ENCODE measurements around the gene NKX3-2. TPM values are rescaled to one million over a fixed set of nuclear protein-coding genes. Genes with fewer than 3 reads are reported as not detected.

Gene NKX3-2
- total RNA-seq, 1 donor from 2014 or later: not detected

DNA sequence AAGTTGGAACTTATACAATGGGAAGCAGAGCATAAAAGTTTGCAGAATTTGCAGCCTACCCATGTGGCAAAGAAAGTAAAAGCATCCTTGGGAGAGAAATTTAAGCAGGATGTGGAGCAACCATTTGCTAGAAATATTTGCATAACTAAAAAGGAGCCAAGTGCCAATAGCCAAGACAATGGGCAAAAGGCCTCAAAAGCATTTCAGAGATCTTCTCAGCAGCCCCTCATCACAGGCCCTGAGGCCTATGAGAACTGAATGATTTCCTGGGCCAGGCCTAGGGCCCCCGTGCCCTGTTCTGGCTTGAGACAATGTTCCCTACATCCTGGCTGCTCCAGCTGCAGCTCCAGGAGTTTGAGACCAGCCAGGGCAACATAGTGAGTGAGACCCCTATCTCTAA, 34.9 kb downstream of the NKX3-2 start:
- TF ChIP-seq EZH2phosphoT487 (IDR thresholded peaks at IDR 0.05): no peak
- no peak for TF ChIP-seq EZH2 (IDR thresholded peaks at IDR 0.05)
- TF ChIP-seq, protein P1, sequence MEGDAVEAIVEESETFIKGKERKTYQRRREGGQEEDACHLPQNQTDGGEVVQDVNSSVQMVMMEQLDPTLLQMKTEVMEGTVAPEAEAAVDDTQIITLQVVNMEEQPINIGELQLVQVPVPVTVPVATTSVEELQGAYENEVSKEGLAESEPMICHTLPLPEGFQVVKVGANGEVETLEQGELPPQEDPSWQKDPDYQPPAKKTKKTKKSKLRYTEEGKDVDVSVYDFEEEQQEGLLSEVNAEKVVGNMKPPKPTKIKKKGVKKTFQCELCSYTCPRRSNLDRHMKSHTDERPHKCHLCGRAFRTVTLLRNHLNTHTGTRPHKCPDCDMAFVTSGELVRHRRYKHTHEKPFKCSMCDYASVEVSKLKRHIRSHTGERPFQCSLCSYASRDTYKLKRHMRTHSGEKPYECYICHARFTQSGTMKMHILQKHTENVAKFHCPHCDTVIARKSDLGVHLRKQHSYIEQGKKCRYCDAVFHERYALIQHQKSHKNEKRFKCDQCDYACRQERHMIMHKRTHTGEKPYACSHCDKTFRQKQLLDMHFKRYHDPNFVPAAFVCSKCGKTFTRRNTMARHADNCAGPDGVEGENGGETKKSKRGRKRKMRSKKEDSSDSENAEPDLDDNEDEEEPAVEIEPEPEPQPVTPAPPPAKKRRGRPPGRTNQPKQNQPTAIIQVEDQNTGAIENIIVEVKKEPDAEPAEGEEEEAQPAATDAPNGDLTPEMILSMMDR (IDR thresholded peaks at IDR 0.05): no peak
- H3K4me1 Mint-ChIP-seq: no peaks in the 10 kb centered on the region
- H3K9ac ChIP-seq: no peak overlapping the region

DNA sequence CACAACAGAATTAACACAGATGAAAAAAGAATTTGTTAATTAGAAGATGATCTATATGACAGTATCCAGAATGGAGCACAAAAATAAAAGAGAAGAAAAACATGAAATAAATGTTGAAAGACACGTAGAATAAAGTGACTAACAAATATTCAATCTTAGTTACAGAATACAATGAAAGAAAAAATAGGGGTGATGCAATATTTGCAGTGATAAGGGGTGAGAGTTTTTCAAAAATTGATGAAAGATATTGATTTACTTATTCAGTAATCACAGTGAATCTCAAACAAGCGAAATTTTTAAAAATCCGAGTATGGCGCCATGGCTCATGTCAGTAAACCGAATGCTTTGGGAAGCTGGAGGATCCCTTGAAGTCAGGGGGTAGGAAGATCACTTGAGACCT, 39.9 kb downstream of the NKX3-2 start:
- no peak for DNase-seq (ENCODE audit: low spot score)
- Mint-ChIP-seq H3K9me3 (peaks cover 3% of the 10 kb centered on the region), H3K4me3 (no peak overlapping the region), H3K36me3 (no peaks in the 10 kb centered on the region), H3K27me3 (ENCODE audit: insufficient read depth, low read depth) (peaks cover 6% of the 10 kb centered on the region), H3K4me1 (peaks cover 11% of the 10 kb centered on the region), H3K27ac (no peak overlapping the region)
- no peak overlapping the region for H2AFZ ChIP-seq (replicated peaks)
- no peak overlapping the region for H3K9ac ChIP-seq
- no peaks in the 10 kb centered on the region for H3K4me1 ChIP-seq
- H3K36me3 ChIP-seq: no peaks in the 10 kb centered on the region
- no peaks in the 10 kb centered on the region for H3F3A ChIP-seq (ENCODE audit: low read depth)
- TF ChIP-seq EZH2phosphoT487 (IDR thresholded peaks at IDR 0.05) (no peak), EZH2 (IDR thresholded peaks at IDR 0.05) (no peak)
- TF ChIP-seq, protein P1 (IDR thresholded peaks at IDR 0.05): no peak
- no peak overlapping the region for H3K27ac ChIP-seq
- H4K20me1 ChIP-seq (ENCODE audit: low read depth): no peaks in the 10 kb centered on the region
- H3K79me2 ChIP-seq (ENCODE audit: low read depth): no peaks in the 10 kb centered on the region
- no peak overlapping the region for H3K4me2 ChIP-seq
- H3K27me3 ChIP-seq: no peaks in the 10 kb centered on the region
- no peak overlapping the region for H3K4me3 ChIP-seq
- no peaks in the 10 kb centered on the region for H3K9me3 ChIP-seq (ENCODE audit: low read depth)

More for the DNA sequence above, 34.9 kb downstream of the NKX3-2 start:
- no peaks in the 10 kb centered on the region for H3K9me3 Mint-ChIP-seq
- Histone ChIP-seq H3K27me3 (no peaks in the 10 kb centered on the region), H3K4me2 (no peak overlapping the region), H4K20me1 (ENCODE audit: low read depth) (no peaks in the 10 kb centered on the region), H3K79me2 (ENCODE audit: low read depth) (no peaks in the 10 kb centered on the region), H3K4me3 (no peak overlapping the region), H3K36me3 (no peaks in the 10 kb centered on the region), H3K27ac (no peak overlapping the region), H2AFZ (replicated peaks) (no peak overlapping the region), H3K4me1 (no peaks in the 10 kb centered on the region), H3K9me3 (ENCODE audit: low read depth) (no peaks in the 10 kb centered on the region), H3F3A (ENCODE audit: low read depth) (no peaks in the 10 kb centered on the region)
- H3K27me3 Mint-ChIP-seq (ENCODE audit: insufficient read depth, low read depth): peaks cover 3% of the 10 kb centered on the region
- no peak overlapping the region for H3K4me3 Mint-ChIP-seq
- no peak for DNase-seq (ENCODE audit: low spot score)
- H3K36me3 Mint-ChIP-seq: no peaks in the 10 kb centered on the region
- H3K27ac Mint-ChIP-seq: no peak overlapping the region

DNA sequence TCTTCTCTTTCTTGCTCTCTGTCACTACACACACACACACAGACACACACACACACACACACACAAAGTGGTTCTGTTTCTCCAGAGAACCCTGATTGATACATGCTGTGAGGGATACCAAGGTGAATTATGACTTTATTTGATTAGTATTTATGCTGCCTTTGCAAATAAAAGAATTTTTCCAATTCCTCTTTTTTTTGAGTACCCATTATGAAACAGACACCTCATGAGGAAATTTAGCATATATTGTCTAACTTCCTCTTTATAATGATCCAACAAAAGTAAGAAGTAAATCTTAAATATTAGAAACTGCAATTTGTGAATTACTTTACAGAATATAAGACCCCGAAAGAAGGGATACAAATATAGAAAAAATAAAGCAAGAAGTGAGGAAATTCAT, 45.8 kb downstream of the NKX3-2 start:
- H3K4me3 ChIP-seq: no peak overlapping the region
- no peaks in the 10 kb centered on the region for H4K20me1 ChIP-seq (ENCODE audit: low read depth)
- Mint-ChIP-seq H3K4me1 (peaks cover 12% of the 10 kb centered on the region), H3K27ac (no peak overlapping the region), H3K4me3 (no peak overlapping the region), H3K9me3 (peaks cover 3% of the 10 kb centered on the region), H3K36me3 (no peaks in the 10 kb centered on the region), H3K27me3 (ENCODE audit: insufficient read depth, low read depth) (peaks cover 3% of the 10 kb centered on the region)
- no peak overlapping the region for H3K4me2 ChIP-seq
- no peak for TF ChIP-seq EZH2 (IDR thresholded peaks at IDR 0.05)
- TF ChIP-seq, protein P1 (IDR thresholded peaks at IDR 0.05): no peak
- no peak for TF ChIP-seq EZH2phosphoT487 (IDR thresholded peaks at IDR 0.05)
- H3K79me2 ChIP-seq (ENCODE audit: low read depth): no peaks in the 10 kb centered on the region
- H3F3A ChIP-seq (ENCODE audit: low read depth): no peaks in the 10 kb centered on the region
- no peak overlapping the region for H2AFZ ChIP-seq (replicated peaks)
- H3K27me3 ChIP-seq: no peaks in the 10 kb centered on the region
- H3K9me3 ChIP-seq (ENCODE audit: low read depth): no peaks in the 10 kb centered on the region
- H3K4me1 ChIP-seq: no peaks in the 10 kb centered on the region
- H3K36me3 ChIP-seq: no peaks in the 10 kb centered on the region
- no peak for DNase-seq (ENCODE audit: low spot score)
- no peak overlapping the region for H3K27ac ChIP-seq
- no peak overlapping the region for H3K9ac ChIP-seq

Data from neural progenitor cell (in vitro differentiated cells).